GM19238 (cell line): ENCODE measurements around the gene LLGL1.

Experiments
- DNase-seq: peaks from one replicate; pipeline ENCODE4 v3.0.0; 2011; ENCODE audit warnings: low spot score; ENCODE audit not compliant: insufficient read length

The LLGL1 gene

DNA sequence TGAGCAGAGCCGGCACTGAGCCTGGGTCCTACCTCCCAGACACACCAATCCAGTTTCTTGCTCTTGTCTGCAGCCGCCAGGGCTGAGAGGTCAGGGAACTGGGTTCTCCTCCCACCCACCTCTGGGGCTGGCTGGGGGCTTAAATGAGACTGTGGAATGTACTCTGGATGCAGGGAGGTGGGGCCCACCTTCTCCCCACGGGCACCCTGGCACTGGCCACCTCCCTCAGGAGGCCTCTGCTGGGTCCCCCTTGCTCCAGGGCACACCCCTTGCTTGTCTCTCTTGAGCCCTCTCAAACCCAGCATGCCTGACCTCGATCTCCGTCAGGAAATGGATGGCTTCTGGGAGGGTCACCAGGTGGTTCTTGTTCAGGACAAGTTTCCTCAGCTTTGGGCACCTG is 26.7 kb downstream of the LLGL1 start:
- no peak for DNase-seq

DNA sequence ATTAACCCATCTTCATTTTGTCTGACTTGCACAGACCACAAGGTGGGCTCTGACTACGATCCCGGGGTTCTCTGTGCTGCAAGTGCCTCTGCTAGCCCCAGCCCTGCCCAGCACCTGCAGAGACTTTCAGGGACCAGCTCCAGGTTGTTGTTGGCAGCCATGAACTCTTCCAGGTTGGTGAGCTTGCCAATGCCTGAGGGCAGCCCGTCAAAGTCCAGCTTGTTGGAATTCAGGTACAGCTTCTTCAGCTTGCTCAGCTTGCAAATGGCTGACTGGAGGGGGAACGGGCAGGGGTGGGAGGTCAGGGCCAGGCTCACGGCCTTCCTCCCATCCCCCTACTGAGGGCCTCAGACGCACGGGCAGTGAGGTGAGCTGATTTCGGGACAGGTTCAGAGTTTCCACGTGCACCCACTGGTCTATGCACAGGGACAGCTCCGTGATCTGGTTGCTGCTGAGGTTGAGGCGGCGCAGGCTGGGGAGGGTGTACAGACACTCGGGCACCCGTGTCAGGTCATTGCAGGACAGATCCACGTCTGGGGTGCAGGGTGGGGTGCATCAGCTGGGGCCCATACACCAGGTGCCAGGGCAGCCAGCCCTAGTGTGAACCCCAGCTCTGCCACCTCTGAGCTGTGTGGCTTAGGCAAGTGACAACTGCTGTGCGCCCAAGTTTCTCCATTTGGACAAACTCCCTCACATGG is 27.9 kb downstream of the LLGL1 start:
- DNase-seq: no peak

DNA sequence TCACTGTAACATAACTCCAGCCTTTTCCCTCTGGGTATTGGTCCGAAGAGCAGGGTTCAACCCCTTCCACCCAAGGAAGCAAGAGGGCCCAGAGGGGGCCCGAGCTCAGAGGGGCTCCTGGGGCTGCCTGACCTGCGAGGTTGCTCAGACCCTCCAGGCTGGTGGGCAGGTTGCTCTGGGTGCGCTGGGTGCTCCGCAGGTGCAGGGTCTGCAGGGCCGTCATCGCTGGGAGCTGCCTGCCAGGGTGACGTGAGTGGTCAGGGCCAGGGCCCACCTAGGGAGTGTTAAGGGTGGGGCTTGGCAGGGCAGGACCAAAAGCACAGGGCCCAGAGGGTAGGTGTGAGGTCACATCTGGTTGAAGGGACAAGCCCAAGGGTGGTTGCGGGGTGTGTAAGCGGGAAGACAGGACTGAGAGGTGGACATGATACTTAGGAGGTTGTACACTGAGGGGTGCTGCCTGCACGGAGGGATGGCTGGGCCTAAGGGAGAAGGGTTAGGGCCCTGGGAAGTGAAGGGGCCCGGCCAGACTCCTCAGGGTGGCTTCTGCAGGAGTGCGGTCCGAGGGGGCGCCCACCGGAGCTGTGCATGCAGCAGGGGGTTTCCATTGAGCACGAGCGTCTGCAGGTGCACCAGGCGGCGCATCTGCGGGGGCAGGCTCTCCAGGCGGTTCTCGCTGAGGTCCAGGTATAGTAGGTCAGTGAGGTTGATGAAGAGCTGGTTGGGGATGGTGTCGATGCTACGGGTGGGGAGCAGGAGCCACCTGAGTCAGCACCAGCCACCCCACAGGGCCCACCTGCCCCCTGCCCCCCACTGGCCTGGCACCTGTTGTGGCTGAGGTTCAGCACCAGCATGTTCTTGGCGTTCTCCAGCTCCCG is 28.7 kb downstream of the LLGL1 start:
- no peak for DNase-seq

- DNase-seq: no peak
Observed at GRCh38 chr17:18254888-18255649, 29.6 kb downstream of the LLGL1 start.

GRCh38 chr17:18256351-18256750 is 30.9 kb downstream of the LLGL1 start:
- no peak for DNase-seq

DNA sequence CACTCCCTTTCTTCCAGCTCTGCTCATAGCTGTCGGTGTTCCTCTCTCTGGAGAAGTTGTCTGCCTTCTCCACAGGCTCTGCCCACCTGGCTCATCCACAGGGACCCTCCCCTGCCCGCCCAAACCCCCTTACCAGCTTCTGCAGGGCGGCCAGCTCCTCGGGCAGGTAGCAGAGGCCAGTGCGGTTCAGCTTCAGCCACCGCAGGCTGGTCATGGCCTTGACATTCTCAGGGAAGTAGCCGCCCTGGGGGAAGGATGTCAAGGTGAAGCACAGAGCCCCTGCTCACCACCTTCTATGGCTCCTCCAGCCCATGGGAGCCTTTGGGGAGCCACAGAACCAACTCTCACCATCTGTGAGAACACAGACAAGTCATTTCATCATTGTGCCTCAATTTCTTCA is 31.3 kb downstream of the LLGL1 start:
- no peak for DNase-seq

DNA sequence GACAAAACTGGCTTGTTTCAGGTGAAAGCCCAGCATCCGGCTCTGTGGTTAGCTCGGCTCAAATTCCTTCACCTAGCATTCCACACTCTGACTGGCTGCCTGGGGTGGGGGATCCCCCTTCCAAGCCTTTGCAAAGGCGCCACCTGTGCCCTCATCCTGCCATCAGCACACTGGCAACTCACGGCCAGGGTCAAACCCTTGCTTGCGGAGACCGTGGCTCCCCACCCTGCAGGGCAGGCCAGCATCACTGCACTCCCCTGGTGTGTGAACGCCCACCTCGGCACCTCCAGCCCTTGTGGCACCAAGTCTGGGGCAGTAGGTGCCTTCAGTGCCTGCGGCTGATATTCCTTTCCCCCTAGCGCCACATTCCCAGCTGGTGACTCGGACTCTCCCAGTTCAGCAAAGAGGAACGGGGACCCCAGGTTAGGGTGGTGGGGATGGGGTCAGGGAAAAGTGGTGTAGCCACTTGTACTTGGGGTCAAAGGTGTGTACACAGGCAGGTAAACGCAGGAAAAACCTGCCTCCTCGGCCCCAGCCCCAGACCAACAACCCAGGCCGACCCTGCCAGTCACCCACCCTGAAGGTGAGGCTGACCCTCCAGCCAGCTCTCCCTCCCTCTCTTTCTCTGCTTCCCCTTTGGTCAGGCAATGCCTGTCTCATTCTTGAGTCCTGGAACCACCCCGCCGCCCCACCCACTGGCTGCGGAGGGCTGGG is 32.0 kb downstream of the LLGL1 start:
- DNase-seq: no peak

DNA sequence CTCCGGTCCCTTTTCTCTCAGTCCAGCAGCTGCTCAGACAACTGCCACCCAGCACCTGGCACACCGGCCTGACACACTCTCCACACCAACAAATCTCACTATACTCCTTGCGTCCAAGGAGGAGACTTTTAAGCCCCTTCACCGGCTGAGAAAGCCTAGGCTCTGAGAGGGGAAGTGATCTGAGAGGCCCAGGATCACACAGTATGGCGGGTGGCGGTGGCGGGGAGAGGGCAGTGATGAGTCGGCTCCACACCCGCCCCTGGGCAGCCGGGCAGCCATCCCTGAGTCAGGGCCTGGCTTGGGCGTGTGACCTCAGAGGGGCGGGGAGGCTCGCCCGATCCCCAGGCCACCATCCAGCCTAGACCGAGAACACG is 32.5 kb downstream of the LLGL1 start:
- DNase-seq: peak; percentile 61

GRCh38 chr17:18258356-18259038 is 33.1 kb downstream of the LLGL1 start, which contains the start of gene FLII:
FLII (minus strand) TSS chr17:18258738; CDS start chr17:18258690, 48 bp downstream.
- peak; percentile 70 for DNase-seq

DNA sequence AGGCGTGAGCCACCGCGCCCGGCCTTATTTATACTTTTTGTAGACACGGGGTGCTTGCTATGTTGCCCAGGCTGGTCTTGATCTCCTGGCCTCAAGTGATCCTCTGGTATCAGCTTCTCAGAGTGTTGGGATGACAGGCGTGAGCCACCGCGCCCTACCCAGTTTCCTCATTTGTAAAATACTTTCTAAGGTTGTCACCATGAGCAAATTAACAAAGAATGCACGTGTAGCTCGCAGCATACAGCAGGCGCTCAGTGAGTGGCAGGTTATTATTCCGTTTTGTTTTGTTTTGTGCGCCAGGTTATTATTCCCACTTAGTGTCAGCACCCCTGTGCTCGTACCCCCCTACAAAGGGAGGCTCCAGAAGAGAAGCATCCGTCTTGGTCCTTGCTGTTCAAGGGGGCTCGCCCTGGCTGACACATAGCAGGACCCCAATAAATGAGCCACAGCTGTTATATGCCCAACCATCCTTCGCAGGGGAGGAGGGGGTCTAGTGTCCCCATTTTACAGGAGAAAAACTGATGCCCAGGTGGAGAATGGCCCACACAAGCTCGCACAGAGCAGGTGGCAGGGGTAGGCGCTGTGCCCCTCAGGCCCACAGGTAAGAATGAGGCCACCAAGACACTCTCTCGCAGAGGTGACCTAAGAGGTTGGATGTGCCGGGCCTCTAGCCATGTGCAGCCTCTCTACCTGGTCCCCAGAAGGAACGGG is 34.3 kb downstream of the LLGL1 start:
- no peak for DNase-seq

GRCh38 chr17:18260332-18261145 is 35.1 kb downstream of the LLGL1 start, which contains the start of gene MIEF2:
MIEF2 (plus strand) TSS chr17:18260662; CDS start chr17:18262721, 2,059 bp downstream.
- peak; percentile 100 for DNase-seq

DNA sequence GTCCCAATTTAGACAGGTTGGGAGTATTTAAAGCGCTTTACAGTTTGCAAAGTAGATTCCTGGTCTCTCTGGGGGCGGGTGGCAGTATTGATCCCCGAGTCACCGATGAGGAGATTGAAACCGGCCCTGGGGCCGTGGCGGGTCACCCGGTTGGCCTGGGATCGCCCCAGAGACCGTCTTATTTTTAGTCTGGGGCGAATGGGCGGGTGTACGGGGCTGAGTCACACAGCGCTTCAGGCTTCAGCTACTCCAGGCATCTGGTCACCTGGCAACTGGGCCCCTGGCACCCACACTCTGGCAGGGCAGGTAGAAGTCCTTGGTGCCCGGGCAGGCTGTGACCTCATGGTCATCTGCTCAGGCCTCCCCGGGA is 35.7 kb downstream of the LLGL1 start:
- DNase-seq: peak; percentile 62

- DNase-seq: no peak
Observed at GRCh38 chr17:18261659-18262058, 36.2 kb downstream of the LLGL1 start.

DNA sequence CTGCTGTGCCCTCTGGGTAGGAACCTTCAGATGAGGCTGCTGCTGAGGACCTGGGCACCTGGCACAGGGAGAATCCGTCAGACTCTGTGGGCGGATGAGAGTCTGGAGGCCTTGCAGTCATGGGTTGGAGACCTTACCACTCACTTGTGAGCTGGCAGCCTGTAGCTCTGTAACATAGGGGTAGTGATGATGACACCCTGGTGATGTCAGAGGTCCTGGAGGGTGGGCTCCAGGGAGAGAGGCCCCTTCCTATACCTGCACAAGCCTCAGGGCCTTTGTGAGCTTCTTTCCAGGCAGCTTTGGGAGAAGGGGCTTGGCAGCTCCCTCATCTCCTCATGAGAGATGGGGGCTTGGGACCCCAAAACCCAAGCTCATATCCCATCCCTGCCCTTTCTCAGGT is 36.7 kb downstream of the LLGL1 start:
- DNase-seq: no peak

DNA sequence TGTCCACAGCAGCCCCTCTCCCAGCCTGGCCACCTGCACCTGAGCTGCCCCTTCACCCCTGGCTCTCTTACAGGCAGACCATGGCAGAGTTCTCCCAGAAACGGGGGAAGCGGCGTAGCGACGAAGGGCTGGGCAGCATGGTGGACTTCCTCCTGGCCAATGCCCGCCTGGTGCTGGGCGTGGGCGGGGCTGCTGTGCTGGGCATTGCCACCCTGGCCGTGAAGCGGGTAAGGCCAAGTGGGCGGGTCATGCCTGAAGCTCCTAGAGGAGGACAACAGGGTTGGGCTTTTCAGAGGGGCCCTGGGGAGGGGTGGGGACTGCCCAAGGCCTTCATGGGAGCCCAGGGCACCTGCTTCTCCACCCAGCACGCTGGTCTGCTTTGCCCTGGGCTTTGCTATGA is 37.2 kb downstream of the LLGL1 start:
- DNase-seq: no peak

GRCh38 chr17:18263885-18264682 is 38.6 kb downstream of the LLGL1 start:
- no peak for DNase-seq

DNA sequence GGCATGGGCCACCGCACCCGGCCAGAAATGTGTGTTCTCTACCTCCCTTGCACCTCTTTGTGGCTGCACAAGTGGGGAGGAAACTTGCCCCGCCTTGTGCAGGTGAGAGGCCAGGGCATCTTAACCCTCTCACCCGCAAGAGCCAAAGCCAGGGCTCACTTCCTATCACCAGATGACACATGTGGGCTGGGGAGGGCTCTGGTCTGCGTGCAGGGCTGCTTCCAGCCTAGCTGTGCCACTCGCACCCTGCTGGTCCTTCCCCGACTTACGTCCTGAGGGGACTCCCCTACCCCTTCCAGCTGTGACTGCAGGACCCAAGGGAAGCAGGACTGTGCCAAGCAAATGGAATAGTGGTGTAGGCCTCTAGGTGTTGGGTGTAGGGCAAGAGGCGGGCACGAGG is 41.9 kb downstream of the LLGL1 start:
- DNase-seq: no peak

DNA sequence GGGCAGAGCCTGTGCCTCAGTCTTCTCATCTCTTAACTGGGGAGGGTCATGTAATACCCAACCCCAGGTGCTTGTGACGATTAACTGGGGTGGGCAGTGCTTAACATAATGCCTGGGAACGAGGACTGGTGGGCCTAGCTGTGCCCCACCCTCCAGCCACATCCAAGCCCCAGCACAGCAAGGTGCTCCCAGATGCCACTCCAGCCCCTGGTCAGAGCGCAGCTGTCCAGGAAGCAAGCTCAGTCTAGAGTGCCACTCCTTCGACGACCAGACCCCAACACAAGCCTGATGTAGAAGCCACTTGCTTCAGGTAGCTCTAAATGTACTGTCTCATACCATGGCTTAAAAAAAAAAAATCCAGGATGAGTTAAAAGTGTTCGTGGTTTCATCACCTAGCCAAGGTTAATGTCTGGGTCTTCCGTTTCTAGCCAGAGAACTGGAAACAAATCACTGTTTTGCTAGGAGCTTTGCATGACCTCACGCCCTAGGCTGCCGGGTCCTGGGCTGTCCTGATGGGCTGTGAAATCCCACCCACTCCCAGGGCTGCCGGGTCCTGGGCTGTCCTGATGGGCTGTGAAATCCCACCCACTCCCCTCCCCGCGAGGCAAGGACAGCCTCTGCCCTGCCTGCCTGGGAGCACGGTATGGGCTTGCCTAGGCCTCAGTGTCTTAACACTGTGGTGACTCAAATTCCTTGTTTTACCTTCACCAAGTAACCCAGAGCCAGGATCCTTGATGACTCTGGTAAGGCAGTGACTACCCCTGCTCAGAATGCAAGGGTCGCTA is 42.7 kb downstream of the LLGL1 start:
- DNase-seq: no peak
